ENCODE data around the gene SH3GL3.

Gene SH3GL3

DNA sequence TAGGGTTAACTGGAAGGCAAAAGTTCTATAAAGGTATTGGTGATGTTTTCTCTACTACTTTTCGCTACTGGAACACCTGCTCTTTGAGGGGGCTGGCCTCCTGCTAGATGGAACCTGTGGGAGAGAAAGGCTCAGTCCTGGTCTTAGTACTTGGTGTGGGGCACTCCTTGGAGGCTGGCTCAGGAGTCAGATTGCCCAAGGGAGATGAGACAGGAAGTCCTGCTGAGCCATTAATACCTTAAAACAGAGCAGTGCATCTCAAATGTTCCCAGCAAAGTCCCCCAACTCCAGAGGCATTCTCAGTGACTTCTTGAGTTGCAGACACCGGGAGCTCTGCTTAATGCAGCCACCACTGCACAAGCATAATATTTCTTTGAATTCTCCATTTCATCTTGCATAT, 203.7 kb downstream of the SH3GL3 start:
- Histone ChIP-seq H3K36me3 (ENCODE audit: control insufficient read depth, insufficient read depth, low read length) (no peaks in the 10 kb centered on the region), H3K9me3 (ENCODE audit: control insufficient read depth, insufficient read depth, low read length) (no peaks in the 10 kb centered on the region), H3K4me1 (ENCODE audit: control insufficient read depth, insufficient read depth, low read length) (peaks cover 2% of the 10 kb centered on the region), H3K9ac (ENCODE audit: low read depth, low read length) (no peak overlapping the region), H3K4me3 (ENCODE audit: low read depth, low read length) (no peak overlapping the region), H3K27me3 (ENCODE audit: control insufficient read depth, insufficient read depth, low read length) (peaks cover 33% of the 10 kb centered on the region)

DNA sequence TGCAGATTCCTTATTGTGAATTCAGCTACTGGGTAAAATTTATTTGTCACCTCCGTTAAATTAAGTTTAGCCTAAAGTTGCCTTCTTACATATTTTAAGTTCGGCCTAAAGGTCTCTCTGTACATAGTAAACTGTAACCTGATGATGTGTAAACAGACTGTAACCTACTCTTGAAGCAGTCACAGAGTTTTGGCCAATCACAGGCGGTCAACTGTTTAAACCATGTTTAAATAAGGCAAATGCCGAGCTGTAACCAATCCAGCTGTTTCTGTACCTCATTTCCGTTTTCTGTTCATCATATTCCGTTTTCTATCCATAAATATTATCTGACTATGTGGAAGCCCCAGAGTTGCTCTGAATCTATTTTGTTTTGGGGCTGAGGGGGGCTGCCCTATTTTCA, 204.4 kb downstream of the SH3GL3 start:
- Histone ChIP-seq H3K27me3 (ENCODE audit: control insufficient read depth, insufficient read depth, low read length) (peaks cover 40% of the 10 kb centered on the region), H3K4me3 (ENCODE audit: low read depth, low read length) (no peak overlapping the region), H3K36me3 (ENCODE audit: control insufficient read depth, insufficient read depth, low read length) (no peaks in the 10 kb centered on the region), H3K4me1 (ENCODE audit: control insufficient read depth, insufficient read depth, low read length) (peaks cover 2% of the 10 kb centered on the region), H3K9ac (ENCODE audit: low read depth, low read length) (no peak overlapping the region), H3K9me3 (ENCODE audit: control insufficient read depth, insufficient read depth, low read length) (no peaks in the 10 kb centered on the region)

DNA sequence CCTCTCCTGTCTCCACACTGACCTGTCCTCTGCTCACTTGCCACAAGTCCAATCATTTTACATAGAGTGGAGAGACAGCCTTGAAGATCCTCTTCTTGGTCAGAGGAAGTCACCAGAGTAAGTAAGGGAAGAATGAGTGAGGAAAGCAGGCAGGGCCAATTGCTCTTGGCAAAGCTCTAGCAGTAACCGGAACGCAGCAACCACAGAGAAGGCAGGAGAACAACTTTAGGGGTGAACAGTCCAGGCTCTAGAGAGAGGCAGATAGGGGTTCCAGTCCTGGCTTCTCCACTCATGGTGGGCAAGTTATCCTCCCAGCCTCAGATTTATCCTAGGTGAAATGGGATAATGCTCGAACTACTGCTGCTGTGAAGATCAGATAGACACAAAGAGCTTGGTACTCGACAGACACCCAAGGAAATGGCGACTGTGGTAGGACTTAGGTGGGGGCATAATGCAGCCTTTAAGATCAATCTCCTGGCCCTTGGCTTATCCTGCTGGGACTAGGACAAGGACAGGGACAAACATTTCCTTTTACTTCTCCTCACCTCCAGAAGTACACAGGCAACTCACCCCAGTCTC, 205.6 kb downstream of the SH3GL3 start:
- Histone ChIP-seq H3K36me3 (ENCODE audit: control insufficient read depth, insufficient read depth, low read length) (no peaks in the 10 kb centered on the region), H3K4me1 (ENCODE audit: control insufficient read depth, insufficient read depth, low read length) (peaks cover 2% of the 10 kb centered on the region), H3K9ac (ENCODE audit: low read depth, low read length) (no peak overlapping the region), H3K27me3 (ENCODE audit: control insufficient read depth, insufficient read depth, low read length) (peaks cover 44% of the 10 kb centered on the region), H3K4me3 (ENCODE audit: low read depth, low read length) (peak overlapping the region; percentile 46), H3K9me3 (ENCODE audit: control insufficient read depth, insufficient read depth, low read length) (no peaks in the 10 kb centered on the region)

DNA sequence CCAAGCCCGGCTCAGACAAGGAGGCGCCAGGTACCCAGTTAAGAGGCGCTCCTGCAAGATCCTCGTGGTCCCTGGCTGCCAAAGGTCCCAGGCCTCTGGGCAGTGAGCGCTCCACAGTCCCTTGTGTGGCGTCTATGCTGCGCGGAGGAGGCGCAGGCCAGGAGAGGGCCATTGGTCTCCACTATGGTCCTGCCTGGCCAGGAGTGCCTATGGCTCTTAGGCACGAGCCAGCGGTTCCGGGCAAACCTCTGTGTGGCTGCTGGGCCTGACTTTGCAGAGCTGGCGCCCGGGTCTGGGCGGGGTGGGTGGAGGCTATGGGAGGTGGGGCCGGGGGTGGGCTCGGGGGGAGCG, 206.1 kb downstream of the SH3GL3 start:
- H3K27me3 ChIP-seq (ENCODE audit: control insufficient read depth, insufficient read depth, low read length), result peaks cover 44% of the 10 kb centered on the region
- peak overlapping the region; percentile 46 for H3K4me3 ChIP-seq (ENCODE audit: low read depth, low read length)
- no peaks in the 10 kb centered on the region for H3K36me3 ChIP-seq (ENCODE audit: control insufficient read depth, insufficient read depth, low read length)
- no peaks in the 10 kb centered on the region for H3K9me3 ChIP-seq (ENCODE audit: control insufficient read depth, insufficient read depth, low read length)
- peaks cover 2% of the 10 kb centered on the region for H3K4me1 ChIP-seq (ENCODE audit: control insufficient read depth, insufficient read depth, low read length)
- no peak overlapping the region for H3K9ac ChIP-seq (ENCODE audit: low read depth, low read length)

DNA sequence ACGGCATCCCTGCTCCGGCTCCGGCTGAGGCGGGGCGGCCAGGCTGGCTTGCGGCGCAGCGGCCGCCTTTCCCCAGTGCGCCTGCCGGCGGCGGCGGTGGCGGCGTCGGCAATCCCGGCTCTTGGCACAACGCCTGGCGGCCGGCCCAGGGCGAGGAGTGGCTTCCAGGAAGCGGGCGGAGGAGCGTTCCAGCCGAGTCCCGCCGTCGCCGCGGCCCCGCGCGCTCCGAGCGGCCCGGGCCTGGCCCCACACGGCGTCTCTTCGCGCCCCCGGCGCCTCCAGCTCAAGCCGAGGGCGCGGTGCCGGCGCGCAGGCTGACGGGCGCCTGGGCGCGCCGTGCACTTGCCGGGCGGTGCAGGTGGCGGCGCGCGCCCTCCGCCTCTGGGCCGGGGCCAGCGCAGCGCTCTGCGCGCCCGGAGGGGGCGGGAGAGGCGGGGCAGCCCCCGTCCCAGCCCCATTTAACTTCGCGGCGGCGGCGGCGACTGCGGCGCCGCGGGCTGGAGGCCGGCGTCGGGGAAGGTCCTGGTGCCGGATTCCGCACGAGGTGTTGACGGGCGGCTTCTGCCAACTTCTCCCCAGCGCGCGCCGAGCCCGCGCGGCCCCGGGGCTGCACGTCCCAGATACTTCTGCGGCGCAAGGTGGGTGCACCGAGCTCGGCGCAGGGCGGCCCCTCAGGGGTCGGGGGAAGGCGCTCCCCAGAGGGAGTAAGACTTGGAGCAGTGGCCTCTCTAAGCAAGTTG, 206.7 kb downstream of the SH3GL3 start, which contains the start of gene ADAMTSL3:
Gene ADAMTSL3, plus strand, starts transcription at position 485 of the 740 bp plus-strand sequence. CDS start 1,639 bp downstream, outside the sequence.
- Histone ChIP-seq H3K27me3 (ENCODE audit: control insufficient read depth, insufficient read depth, low read length) (peaks cover 44% of the 10 kb centered on the region), H3K36me3 (ENCODE audit: control insufficient read depth, insufficient read depth, low read length) (no peaks in the 10 kb centered on the region), H3K4me3 (ENCODE audit: low read depth, low read length) (peak within 1 kb of the TSS; percentile 61), H3K9me3 (ENCODE audit: control insufficient read depth, insufficient read depth, low read length) (no peaks in the 10 kb centered on the region), H3K9ac (ENCODE audit: low read depth, low read length) (no peak within 1 kb of the TSS), H3K4me1 (ENCODE audit: control insufficient read depth, insufficient read depth, low read length) (peaks cover 2% of the 10 kb centered on the region)

DNA sequence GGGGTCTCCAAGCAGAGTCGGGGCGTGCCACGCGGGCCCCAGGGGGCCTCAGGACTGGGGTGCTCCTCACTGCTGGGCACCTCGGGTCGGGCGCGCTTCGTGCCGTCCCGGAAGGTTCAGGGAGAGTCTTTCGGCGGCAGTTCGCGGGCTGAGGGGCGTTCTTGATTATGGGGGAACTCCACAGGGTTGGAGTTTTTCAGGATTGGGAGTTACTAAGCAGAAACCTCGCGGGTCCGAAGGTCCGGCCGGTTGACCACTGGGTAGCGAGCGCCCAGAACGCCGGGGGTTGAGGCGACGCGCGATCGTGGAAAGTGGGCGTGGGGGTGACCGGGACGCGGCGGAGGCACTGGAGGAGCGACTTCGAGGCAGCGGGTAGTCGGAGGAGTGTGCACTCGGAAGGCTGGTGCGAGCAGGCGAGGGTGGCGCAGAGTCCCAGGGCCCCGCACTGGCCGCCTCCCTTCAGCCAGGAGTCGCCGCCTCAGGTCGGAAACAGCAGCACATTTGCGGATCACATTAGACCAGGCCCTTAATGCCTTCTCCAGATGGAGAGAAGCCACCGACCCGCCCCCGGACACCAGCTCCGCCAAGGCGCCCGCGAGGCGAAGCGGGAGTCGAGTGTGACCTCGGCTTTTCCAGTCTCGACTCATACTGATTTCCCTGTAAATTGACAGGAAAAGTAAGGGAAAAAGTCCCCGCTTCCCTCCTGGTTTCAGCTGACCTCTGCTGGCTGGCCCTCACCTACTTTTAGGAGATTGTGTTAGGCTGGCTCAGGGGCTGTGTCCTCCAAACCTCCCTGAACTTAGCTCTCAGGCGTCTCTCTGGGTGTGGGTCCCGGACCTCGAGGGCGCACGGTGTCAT, 207.5 kb downstream of the SH3GL3 start:
- H3K27me3 ChIP-seq (ENCODE audit: control insufficient read depth, insufficient read depth, low read length), result peaks cover 44% of the 10 kb centered on the region
- peak overlapping the region; percentile 61 for H3K4me3 ChIP-seq (ENCODE audit: low read depth, low read length)
- H3K9ac ChIP-seq (ENCODE audit: low read depth, low read length), result no peak overlapping the region
- H3K4me1 ChIP-seq (ENCODE audit: control insufficient read depth, insufficient read depth, low read length), result peaks cover 2% of the 10 kb centered on the region
- H3K36me3 ChIP-seq (ENCODE audit: control insufficient read depth, insufficient read depth, low read length), result no peaks in the 10 kb centered on the region
- no peaks in the 10 kb centered on the region for H3K9me3 ChIP-seq (ENCODE audit: control insufficient read depth, insufficient read depth, low read length)

DNA sequence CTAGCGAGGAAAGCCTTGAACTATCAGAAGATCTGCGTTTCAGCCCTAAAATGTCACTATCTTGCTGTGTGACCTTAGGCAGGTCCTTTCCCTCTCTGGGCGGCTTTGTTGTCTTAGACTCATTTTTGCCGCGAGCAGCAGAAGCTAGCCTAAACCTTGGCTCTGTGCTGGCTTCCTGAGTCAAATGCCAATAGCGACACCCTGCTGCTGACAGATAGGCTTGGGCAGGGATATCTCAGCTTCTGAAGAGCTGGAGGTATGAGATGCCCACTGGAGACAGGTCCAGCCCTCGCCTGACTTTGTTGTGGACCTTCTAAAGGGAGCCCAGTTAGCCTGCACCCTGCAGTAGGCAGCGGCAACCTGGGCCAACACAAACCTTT, 208.1 kb downstream of the SH3GL3 start:
- peaks cover 2% of the 10 kb centered on the region for H3K4me1 ChIP-seq (ENCODE audit: control insufficient read depth, insufficient read depth, low read length)
- H3K9ac ChIP-seq (ENCODE audit: low read depth, low read length), result no peak overlapping the region
- no peaks in the 10 kb centered on the region for H3K9me3 ChIP-seq (ENCODE audit: control insufficient read depth, insufficient read depth, low read length)
- H3K4me3 ChIP-seq (ENCODE audit: low read depth, low read length), result peak overlapping the region; percentile 61
- H3K27me3 ChIP-seq (ENCODE audit: control insufficient read depth, insufficient read depth, low read length), result peaks cover 44% of the 10 kb centered on the region
- no peaks in the 10 kb centered on the region for H3K36me3 ChIP-seq (ENCODE audit: control insufficient read depth, insufficient read depth, low read length)

DNA sequence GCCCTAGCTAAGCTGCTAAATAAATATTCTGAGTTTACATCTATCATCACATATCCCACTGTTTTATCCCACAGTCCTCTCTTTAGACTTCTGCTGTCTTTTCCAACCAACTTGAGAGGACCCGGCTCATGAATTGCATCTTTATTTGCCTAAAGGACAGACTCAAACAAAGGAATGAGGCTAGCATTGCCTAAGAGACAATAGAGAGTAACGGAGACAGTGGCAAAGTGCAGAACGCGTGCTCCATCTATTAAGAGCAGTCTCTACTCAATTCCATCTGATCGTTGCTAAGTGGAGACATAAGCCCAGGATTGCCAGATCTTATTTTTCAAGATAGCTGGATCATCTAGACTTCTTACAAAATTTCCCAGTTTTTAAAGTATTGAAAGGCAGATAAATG, 209.1 kb downstream of the SH3GL3 start:
- Histone ChIP-seq H3K27me3 (ENCODE audit: control insufficient read depth, insufficient read depth, low read length) (peaks cover 44% of the 10 kb centered on the region), H3K4me3 (ENCODE audit: low read depth, low read length) (no peak overlapping the region)

DNA sequence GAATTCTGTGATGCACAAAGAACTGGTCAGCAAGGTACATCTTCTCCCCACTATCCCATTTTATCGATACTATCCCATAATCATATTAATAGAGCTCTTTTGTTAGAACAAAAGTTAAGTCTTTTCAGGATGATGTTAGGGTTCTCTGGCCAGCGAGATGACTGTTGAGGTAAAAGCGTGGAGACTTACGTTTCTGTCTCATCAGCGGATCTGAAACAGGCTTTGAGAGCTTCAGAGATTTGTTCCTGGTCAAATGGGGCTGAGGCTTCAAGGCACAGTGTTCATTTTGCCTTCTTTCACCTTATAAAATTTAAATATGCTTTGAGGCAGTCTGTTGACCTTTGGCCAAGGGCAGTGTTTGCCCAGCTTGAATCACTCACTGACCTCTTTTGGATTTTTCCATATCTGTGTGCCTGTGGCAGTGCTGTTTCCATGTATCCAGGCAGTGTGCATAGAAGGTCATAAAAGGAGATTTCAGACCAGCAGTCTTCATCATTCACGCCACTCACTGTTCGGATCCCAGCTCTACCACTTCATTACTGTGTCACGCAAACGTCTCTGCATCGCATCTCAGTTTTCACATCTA, 209.9 kb downstream of the SH3GL3 start:
- H3K4me1 ChIP-seq (ENCODE audit: control insufficient read depth, insufficient read depth, low read length), result no peaks in the 10 kb centered on the region
- H3K9me3 ChIP-seq (ENCODE audit: control insufficient read depth, insufficient read depth, low read length), result no peaks in the 10 kb centered on the region

More for the DNA sequence above, 209.1 kb downstream of the SH3GL3 start:
- Histone ChIP-seq H3K36me3 (ENCODE audit: control insufficient read depth, insufficient read depth, low read length) (no peaks in the 10 kb centered on the region), H3K9me3 (ENCODE audit: control insufficient read depth, insufficient read depth, low read length) (no peaks in the 10 kb centered on the region), H3K9ac (ENCODE audit: low read depth, low read length) (no peak overlapping the region), H3K4me1 (ENCODE audit: control insufficient read depth, insufficient read depth, low read length) (no peaks in the 10 kb centered on the region)

DNA sequence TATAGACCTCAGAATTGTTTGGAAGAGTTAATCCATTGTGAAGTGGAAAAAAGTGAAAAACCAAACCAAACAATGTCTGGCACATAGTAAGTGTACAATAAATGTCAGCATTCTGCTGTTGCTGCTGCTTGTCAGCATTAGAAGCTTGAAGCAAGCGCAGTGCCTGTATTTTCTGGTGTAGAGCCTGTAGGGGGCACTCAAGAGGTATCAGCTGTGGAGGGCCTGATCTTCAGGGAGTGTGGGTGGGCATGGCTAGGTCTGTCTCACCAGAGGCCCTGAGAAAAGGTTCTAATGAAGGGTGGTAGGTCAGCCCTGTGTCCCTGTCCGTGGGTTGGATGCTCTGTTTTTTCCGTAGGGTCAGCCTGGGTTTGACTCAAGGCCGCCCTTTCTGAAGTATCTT, 210.4 kb downstream of the SH3GL3 start:
- no peaks in the 10 kb centered on the region for H3K36me3 ChIP-seq (ENCODE audit: control insufficient read depth, insufficient read depth, low read length)
- H3K27me3 ChIP-seq (ENCODE audit: control insufficient read depth, insufficient read depth, low read length), result peaks cover 36% of the 10 kb centered on the region
- no peaks in the 10 kb centered on the region for H3K9me3 ChIP-seq (ENCODE audit: control insufficient read depth, insufficient read depth, low read length)
- H3K4me1 ChIP-seq (ENCODE audit: control insufficient read depth, insufficient read depth, low read length), result no peaks in the 10 kb centered on the region
- H3K9ac ChIP-seq (ENCODE audit: low read depth, low read length), result no peak overlapping the region
- no peak overlapping the region for H3K4me3 ChIP-seq (ENCODE audit: low read depth, low read length)

More for the DNA sequence above, 209.9 kb downstream of the SH3GL3 start:
- Histone ChIP-seq H3K4me3 (ENCODE audit: low read depth, low read length) (no peak overlapping the region), H3K27me3 (ENCODE audit: control insufficient read depth, insufficient read depth, low read length) (peaks cover 41% of the 10 kb centered on the region), H3K9ac (ENCODE audit: low read depth, low read length) (no peak overlapping the region), H3K36me3 (ENCODE audit: control insufficient read depth, insufficient read depth, low read length) (no peaks in the 10 kb centered on the region)

Measured in iPS-15b (cell line).